ENCODE data around the gene CAMTA1.

- TF ChIP-seq CTCF (conservative IDR thresholded peaks at IDR 0.05; ENCODE audit: low read depth, low read length), result no peak
- TF ChIP-seq EZH2 (IDR thresholded peaks at IDR 0.05; ENCODE audit: borderline replicate concordance, low read depth, low read length, poor library complexity, severe bottlenecking), result no peak
Observed at GRCh38 chr1:7022058-7022457, 236.8 kb downstream of the CAMTA1 start.

All from A673 (cell line).